GM19351 (cell line): Measurements from ENCODE around the gene UTS2R.
"Not testable (repeated sequence)": the region's sequence is repeated elsewhere in the genome, so short reads cannot be mapped to it uniquely, and the experiment has no call there.

Source experiments
- ATAC-seq: cut with Tn5 transposase; IDR thresholded peaks from one replicate; pipeline ENCODE4 v1.9.1; 2021; ENCODE audit warnings: mild to moderate bottlenecking, moderate library complexity; ENCODE audit not compliant: unreplicated experiment

UTS2R gene

GRCh38 chr17:82334204-82334621 lies 37.4 kb upstream of the UTS2R start:
- no peak for ATAC-seq

GRCh38 chr17:82334622-82335394 lies 36.8 kb upstream of the UTS2R start:
- ATAC-seq, result no peak

- ATAC-seq, result no peak
Observed at GRCh38 chr17:82338858-82339633, 32.5 kb upstream of the UTS2R start.

GRCh38 chr17:82339634-82340580 lies 31.7 kb upstream of the UTS2R start:
- ATAC-seq, result no peak

GRCh38 chr17:82342361-82343079 lies 29.0 kb upstream of the UTS2R start:
- ATAC-seq, result no peak

- no peak for ATAC-seq
Observed at GRCh38 chr17:82343560-82343959, 28.0 kb upstream of the UTS2R start.

GRCh38 chr17:82344175-82344907 lies 27.2 kb upstream of the UTS2R start:
- no peak for ATAC-seq

GRCh38 chr17:82345151-82345976 lies 26.2 kb upstream of the UTS2R start:
- no peak for ATAC-seq

GRCh38 chr17:82346342-82347300 lies 24.9 kb upstream of the UTS2R start:
- no peak for ATAC-seq

GRCh38 chr17:82347994-82348393 lies 23.6 kb upstream of the UTS2R start:
- ATAC-seq, result not testable (repeated sequence)

- no peak for ATAC-seq
Observed at GRCh38 chr17:82348434-82348833, 23.1 kb upstream of the UTS2R start.

- no peak for ATAC-seq
Observed at GRCh38 chr17:82348866-82349265, 22.7 kb upstream of the UTS2R start.

- no peak for ATAC-seq
Observed at GRCh38 chr17:82349287-82349701, 22.3 kb upstream of the UTS2R start.

GRCh38 chr17:82350182-82351030 lies 21.2 kb upstream of the UTS2R start:
- ATAC-seq, result no peak

GRCh38 chr17:82351254-82351712 lies 20.3 kb upstream of the UTS2R start:
- ATAC-seq, result no peak

- no peak for ATAC-seq
Observed at GRCh38 chr17:82351713-82352488, 19.7 kb upstream of the UTS2R start.
